ENCODE results near the gene MKRN2.
A peak's percentile ranks its signal among the peaks of the same experiment; 100 is the strongest.
"Not testable (repeated sequence)": the region's sequence is repeated elsewhere in the genome, so short reads cannot be mapped to it uniquely, and the experiment has no call there.

MKRN2 gene, protein sequence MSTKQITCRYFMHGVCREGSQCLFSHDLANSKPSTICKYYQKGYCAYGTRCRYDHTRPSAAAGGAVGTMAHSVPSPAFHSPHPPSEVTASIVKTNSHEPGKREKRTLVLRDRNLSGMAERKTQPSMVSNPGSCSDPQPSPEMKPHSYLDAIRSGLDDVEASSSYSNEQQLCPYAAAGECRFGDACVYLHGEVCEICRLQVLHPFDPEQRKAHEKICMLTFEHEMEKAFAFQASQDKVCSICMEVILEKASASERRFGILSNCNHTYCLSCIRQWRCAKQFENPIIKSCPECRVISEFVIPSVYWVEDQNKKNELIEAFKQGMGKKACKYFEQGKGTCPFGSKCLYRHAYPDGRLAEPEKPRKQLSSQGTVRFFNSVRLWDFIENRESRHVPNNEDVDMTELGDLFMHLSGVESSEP

DNA sequence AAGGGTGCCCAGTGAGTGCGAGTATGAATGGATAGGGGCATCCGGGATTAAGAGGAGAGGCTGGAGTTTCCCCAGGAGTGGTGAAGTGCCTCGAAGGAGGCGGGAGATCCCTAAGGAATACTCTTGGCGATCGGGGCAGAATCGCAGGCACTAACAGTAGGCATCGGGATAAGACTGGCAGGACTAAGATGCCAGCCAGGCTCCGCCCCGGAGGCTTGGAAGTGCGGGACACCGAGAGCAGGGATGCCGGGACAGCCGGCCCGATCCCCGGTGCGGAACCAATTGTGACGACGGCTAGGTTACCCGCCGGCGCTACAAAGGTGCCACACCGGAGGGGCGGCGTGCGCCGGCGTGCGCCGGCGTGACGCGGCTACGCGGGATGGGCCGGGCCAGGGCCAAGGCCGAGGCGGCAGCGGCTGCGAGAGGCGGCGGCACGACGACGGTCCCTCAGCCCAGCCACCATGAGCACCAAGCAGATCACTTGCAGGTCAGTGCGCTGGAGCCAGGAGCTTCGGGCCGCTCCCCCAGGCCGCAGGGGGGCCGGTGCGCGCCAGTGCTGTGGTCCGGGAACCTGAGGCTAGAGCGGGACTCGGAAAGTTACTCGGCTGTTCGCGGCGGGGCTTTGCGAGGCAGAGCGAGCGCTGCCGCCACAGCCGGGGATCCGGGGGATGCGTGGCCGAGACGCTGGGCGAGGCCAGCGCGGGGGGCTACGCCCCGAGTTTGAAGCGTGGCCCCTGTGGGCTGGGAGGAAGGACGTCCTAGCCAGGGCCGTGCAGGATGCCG, at the start of gene MKRN2:
Gene MKRN2, plus strand, starts transcription at position 398 of the 783 bp plus-strand sequence. Its CDS starts 64 bp downstream, at position 462.
- DNase-seq, result peak; percentile 81

DNA sequence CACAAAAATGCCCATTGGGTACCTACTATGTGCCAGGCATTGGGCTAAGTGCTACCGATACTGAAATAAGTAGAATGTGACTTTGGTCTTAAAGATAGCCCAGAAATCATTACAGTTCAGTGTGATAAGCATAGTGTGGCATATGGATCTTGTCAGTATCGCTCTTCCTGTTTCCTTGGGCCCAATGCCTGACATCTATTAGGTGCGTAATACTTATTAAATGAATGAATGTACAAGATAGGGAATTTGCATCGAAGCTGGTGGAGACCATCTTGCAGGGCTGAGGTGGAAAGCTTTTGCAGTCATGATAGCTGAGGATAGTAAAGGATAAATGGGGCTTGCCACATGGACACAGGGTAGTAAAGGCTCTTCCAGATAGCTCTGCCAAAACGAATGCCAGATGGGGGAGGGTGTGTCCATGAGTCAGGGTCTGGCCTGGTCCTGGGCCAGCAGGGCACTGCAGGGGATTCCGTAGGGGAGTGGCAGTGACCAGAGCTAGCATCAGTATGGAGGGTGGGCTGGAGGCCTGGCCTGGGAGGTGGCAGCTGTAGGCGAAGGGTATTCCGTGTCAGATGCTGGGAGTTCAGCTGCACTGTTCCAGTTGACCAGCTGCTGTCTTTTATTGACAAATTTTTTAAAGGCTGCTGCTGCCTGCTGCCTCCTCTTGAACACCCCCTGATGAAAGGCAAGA, 49.2 kb upstream of the MKRN2 start:
- DNase-seq, result no peak

DNA sequence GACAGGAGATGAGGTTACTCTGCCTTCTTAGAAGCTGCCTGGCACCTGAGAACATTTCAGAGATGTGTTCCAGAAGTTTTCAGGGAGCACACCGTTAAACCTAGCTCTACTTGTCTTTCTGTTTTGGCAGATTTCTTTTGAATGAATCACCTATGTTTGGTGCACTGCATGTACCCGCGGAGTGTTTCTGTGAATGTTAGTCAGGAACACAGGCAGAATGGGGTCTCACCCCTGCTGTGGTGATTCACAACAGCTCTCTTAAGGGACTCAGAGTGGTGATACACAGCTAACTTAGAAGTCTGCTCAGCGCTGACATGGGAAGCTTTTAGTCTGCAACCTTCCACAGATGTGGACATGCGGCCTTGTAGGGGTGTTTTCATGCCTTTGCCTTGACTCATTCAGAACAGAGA, 48.6 kb upstream of the MKRN2 start:
- DNase-seq, result no peak

DNA sequence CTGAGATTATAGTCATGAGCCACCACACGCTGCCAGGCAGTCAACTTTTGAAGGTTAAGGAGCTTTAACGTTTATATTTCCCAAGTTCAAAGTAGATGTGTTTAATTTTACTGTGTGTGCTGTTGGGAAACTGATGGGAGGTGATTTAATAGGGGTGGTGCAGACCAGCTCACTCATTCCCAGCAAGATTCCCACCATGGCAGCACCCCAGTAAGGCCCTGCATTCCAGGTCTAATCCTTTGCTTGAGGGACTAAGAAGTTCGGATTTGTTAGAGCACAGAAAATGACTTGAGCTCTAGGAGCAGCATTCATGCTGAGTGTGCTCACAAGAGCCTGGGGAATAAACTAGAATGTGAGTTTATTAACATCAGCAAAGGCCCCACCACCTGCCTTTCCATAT, 47.4 kb upstream of the MKRN2 start:
- no peak for DNase-seq

DNA sequence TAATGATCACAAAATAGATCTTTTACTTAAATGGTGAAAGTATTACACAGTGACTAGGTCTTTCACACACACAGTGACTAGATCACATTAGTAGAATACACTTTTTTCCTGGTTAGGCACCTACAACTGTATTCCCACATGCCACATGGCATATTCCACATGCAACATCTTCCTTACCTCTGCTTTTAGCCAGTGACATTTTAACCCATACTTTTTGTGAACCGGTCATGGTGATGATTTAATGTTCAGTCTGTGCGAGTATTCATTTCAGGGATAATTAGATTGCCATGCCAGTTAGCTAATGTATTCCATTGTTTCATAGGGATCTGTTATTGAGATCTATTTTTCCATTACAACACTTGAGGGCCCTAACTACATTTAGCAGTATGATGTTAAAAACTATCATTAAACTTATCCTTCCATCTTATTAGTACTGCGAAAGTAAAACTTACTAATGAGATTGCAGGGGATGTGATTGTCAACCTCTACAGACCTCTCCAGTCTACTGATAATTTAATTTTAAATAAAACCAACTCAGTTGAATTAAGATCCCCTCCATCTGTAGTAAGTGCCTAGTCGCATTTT, 44.3 kb upstream of the MKRN2 start:
- no peak for DNase-seq

DNA sequence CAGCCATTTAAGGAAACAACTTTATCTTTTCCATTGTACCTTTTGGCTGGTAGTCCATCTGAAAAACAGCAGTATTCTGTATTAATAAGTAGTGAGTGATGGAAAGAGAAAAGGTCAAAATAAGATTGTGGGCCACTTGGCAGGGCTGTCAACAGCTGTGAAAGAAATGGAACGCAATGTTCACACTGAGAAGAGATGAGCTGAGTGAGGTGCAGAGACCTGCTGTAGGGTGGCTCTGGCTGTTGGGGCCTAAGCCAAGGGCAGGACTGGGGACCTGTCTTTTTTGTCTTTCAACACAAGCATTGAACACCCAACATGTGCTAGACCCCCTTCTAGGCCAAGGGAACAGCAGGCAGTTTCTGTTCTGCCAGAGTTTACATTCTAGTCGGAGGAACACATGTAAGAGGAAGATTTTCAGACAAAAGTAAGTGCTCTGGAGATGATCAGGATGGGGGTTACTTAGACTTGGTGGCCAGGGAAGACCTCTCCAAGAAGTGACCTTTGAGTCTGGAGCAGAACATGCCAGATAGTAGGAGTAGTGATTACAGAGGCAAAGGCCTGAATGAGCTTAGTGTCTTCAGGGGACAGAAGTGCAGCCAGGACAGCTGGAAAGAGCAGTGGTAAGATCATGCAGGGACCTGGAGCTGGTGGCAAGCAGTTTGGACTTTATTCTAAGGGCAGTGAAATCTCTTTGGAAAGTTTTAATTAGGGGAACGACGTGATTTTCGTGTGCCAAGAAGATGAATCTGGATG, 43.0 kb upstream of the MKRN2 start:
- DNase-seq, result no peak

DNA sequence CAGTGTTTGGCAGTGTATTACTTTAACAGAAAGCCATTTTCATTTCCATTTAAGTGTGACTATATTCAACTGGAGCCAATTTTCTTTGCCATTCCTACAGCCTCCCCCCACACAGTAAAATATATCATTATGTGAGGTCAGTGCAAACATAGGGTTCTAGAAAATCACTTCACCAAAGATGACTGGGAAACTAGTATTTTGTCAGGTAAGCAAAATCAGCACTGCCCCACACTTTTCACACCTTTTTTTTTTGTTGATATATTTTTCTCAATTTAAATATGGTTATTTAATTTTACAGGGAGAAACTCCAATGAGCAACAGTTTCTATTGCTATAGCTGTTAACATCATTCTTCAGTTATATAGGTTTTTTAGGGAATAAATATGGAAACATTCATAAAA, 41.3 kb upstream of the MKRN2 start:
- no peak for DNase-seq

DNA sequence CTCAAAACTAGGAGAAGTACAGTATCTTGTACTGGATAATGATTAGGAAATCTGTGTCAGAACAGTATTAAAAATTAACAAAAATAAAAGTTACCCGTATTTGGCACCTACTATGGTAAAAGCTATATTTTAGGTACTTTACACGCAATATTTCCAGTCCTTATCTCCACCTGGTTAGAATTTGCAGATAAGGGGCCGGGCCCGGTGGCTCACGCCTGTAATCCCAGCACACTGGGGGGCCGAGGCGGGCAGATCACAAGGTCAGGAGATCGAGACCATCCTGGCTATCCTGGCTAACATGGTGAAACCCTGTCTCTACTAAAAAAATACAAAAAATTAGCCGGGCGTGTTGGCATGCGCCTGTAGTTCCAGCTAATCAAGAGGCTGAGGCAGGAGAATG, 40.0 kb upstream of the MKRN2 start:
- DNase-seq, result no peak

DNA sequence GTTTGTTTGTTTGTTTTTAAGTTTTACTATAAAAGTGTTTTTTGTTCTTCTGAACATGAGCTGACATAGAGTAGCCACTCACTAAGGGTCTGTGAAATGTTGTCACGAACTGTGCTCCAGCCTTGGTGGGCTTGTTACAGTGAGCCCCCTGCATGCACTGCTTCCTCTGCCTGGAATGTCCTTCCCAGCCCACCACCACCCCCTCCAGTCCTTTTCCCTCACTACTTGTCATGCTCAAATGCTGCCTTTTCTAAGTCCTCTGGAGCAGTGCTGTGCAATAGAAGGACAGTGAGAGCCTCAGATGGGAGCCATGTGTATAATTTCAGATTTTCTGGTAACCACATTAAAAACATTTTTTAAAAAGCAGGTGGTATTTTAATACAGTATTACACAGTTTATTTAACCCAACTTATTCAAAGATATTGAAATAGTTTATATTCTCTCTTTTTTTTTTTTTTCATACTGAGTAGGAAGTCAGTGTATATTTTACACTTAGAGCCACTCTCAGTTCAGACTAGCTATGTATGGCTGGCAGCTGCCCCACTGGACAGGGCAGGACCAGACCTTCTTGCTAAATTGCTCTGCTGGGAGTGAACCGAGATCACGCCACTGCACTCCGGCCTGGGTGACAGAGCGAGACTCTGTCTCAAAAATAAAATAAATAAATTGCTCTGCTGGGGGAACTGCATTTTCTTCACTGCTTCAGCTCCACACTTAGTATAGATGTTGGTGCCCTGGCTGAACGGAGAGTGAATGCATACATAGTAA, 38.4 kb upstream of the MKRN2 start:
- no peak for DNase-seq

DNA sequence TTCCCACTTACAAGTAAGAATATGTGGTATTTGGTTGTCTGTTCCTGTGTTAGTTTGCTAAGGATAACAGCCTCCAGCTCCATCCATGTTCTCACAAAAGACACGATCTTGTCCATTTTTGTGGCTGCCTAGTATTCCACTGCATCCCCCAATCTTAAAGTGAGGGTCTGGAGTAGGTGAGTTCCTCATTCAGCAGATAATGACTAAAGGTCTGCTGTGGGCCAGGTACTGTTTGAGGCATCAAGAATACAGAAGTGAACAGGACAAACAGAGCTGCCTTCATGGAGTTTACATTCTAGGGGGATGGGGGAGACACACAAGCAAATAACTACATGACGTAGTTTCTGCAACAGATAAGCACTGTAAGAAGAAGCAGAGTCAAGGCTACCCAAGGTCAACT, 35.9 kb upstream of the MKRN2 start:
- DNase-seq, result no peak

DNA sequence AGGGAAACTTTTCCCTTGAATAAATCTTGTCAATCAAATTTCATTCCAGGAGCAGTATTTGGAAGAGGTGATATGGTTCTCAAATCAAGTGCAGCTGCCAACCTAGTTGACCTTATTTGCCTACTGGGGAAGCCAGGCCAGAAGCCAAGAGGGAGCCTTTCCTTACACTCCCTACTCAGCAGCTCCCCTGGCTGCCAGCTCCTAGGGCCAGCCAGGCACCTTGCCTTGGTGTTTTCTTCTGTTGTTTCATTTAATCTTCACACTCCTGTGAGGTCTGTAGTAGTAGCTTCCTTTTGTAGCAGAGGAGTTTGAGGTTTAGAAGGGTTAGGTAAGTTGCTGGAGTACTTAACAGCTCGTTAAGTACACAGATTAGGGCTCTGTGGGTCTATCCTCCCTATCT, 34.2 kb upstream of the MKRN2 start:
- no peak for DNase-seq

DNA sequence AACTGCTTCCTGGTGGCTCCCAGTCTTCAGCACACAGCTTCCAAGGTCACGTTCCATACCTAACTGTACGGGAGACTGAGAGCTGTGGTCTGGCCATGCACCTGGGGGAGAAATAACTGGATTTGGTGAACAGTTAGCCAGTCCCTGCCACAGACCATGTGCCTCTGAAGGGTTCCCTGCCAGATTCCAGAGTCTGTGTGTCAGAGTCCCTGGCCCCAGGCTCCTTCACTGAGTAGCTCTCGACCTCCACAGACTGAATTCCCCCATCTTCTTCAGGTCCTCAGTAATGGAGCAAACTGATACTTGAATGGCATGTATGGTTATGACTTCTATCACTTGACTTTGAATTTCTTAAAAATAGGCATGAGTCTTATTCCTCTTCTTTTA, 29.1 kb upstream of the MKRN2 start:
- DNase-seq, result no peak

DNA sequence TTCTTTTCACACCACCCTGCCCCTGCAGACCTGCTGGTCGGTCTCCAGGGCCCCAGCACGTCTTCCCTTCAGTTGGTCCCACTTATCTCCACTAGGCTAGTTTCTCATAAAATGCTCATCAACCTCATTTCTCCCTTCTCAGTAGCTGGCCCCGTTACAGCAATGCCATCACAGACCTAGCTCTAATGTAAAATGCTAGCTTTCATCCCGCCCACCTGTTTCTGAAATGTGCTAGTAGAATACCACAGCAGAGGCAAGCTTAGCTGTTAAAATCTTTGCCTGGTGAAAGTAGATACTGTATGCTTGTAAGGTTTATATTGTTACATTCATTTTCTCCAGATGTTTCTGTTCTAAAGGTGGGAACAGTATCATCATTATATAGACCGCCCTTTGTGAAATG, 24.7 kb upstream of the MKRN2 start:
- DNase-seq, result no peak

DNA sequence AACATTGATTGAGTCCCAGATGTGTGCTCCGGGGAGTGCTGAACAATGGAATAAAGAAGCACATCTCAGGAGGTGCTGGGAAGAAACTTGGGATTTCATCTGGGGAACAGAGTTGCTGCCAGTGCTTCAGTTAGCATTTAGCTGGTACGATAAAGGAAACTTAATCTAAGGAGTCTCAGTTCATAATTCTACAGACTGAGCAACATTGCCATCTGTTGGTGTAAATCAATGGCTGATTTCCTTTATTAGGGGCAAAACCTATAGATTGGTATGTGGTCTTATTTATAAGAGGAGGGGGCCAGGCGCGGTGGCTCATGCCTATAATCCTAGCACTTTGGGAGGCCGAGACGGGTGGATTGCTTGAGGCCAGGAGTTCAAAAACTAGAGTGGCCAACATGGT, 20.5 kb upstream of the MKRN2 start:
- DNase-seq, result no peak

DNA sequence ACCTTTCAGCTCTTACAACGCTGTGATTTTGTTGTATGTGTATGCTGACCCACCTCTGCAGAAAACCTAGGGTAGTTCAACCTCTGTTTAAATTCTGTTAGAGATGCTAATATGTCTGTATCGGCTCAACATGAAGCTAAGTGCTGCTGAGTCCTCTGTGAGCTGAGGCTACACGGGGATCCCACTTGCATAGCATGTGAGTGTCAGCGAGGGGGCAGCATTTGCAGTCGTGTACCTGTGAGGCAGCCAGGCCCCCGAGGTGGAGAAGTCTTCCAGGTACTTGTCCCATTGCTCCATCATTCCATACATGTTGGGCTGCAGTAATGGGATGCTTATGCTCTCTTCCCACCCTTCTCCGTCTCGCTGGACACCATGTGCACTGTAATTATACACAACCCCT, 15.3 kb upstream of the MKRN2 start:
- no peak for DNase-seq

DNA sequence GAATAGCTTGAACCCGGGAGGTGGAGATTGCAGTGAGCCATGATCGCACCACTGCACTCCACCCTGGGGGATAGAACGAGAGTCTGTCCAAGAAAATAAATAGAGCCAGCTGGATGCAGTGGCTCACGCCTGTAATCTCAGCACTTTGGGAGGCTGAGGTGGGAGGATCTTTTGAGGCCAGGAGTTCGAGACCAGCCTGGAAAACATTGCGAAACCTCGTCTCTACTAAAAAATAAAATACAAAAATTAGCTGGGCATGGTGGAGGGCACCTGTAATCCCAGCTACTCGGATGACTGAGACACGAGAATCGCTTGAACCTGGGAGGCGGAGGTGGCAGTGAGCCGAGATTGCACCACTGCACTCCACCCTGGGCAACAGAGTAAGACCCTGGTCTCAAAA, 13.4 kb upstream of the MKRN2 start:
- not testable (repeated sequence) for DNase-seq

DNA sequence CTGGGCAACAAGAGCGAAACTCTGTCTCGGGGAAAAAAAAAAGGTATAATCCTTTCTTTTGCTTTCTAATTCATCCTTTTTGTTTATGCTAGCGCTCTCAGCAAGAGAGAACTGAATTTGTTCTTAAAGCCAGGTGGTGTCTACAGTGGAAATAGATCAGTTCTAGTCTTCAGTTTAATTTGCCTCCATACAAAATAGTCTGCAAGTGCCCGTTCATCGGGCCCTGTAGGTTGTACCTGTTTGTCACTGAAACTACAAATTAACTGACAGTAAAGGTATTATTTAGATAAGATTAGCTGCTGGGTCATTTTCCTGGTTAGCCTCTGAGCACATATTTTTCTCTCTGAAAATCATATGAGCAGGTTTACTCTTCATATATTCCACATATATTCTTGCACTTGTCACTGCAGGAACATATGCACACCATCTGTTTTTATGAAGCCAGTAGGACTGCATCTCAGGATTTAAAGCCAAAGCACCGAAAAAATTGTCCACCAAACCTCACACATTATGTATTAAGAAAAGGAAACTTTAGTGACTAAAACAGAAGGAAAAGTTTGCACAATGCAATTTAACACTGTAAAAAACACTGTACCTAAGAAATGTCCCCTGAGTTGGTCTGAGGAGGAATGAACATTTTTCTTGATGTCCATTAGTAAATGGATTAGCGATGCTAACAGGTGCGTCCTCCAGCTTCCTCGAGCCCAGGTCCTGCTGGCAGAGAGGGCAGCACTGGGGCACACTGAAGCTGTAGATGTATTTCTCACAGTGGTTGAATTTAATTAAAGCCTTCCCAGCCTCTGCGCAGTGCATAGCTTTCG, 12.0 kb upstream of the MKRN2 start:
- DNase-seq, result no peak

DNA sequence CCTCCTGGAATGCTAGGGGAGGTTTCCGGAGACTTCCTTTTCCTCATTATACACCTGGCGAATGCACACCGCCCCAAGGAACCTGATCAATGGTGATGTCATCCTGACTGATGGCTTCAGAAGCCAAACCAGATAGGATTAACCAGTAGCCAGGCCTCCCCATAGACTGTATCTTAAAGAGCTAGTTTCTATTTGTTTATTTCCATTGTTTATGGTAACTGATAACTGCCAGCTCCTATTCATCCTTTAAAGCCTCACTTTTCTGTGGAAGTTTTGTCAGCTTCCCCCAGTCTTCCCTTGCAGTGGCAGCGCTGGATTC, 11.5 kb upstream of the MKRN2 start, which contains the start of gene MKRN2OS:
Gene MKRN2OS, minus strand, starts transcription at position 27 of the 319 bp plus-strand sequence. CDS start 35 bp downstream, outside the sequence.
- no peak for DNase-seq

DNA sequence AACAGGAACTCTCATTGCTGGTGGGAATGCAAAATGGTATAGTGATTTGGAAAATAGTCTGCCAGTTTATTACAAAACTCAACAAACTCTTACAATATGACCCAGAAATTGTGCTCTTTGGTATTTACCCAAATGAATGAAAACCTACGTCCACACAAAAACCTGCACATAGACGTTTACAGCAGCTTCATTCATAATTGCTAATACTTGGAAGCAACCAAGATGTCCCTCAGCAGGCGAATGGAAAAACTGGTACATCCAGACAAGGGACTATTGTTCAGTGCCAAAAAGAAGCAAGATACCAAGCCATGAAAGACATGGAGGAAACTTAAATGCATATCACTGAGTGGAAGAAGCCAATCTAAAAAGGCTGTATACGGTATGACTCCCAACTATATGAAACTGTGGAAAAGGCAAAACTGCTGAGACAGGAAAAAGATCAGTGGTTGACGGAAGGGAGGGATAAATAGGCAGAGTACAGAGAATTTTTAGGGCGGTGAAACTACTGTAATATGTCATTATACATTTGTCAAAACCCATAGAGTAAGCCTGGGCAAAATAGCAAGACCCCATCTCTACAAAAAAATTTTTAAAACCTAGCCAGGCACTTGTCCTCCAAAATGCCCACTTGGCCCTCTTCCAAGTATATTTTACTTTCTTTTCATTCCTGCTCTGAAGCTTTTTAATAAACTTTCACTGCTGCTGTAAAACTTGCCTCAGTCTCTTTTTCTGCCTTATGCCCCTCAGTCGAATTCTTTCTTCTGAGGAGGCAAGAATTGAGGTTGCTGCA, 6.7 kb upstream of the MKRN2 start:
- no peak for DNase-seq

DNA sequence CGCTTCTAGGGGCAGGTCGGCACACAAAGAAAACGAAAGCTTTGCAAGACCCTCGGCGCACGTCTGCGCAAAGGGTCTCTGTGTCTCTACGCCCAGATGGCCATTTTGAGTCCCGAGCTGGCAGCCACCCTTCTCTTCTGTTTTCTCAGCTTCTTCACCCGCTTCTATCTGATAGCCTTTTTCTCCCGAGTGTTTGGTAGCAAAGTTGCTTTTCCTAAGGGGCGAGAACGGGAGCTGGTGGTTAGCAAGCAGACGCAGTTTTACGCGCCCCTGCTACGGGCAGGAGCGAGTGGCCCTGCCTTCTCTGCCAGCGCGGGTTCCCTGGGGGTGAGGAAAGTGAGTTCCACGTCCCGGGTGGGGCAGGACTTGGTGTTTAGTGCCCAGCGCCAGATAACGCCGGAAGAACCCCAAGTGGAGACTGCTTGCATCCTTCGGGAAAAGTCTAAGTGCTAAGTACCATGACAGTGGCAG, 2.9 kb upstream of the MKRN2 start:
- peak in 1 of 2 donors; percentile 7 for DNase-seq

All from activated CD4-positive, alpha-beta T cell treated with anti-CD3 and anti-CD28 coated beads for 4 hours (primary cell).